PFSK-1 (cell line): ENCODE data around the gene FAM149A.

Experiments used
- FOXP2 ChIP-seq: optimal IDR thresholded peaks from 2 replicates; pipeline ENCODE3; 2011; ENCODE audit warnings: borderline replicate concordance, control low read depth, inconsistent platforms; ENCODE audit not compliant: insufficient read depth; ENCODE audit errors: extremely low read length, extremely low read depth
- POLR2AphosphoS5 ChIP-seq: IDR thresholded peaks from 2 replicates; pipeline ENCODE4 v1.6.1; 2012; ENCODE audit warnings: low read depth, mild to moderate bottlenecking, control low read depth, low read length, moderate library complexity
- SIN3A ChIP-seq: IDR thresholded peaks from 2 replicates; pipeline ENCODE4 v1.6.1; 2012; ENCODE audit warnings: mild to moderate bottlenecking, low read length, moderate library complexity, borderline replicate concordance; ENCODE audit not compliant: insufficient read depth
- TAF1 ChIP-seq: IDR thresholded peaks from 2 replicates; pipeline ENCODE4 v1.6.1; 2012; ENCODE audit warnings: low read length, control low read depth, borderline replicate concordance; ENCODE audit not compliant: insufficient read depth
- TF ChIP-seq, protein P1 (sequence below), 2 experiments: IDR thresholded peaks; 2 replicates each; pipeline versions ENCODE4 v1.6.1 to v1.8.0; 2011 to 2012; ENCODE audit warnings: low read depth in 2 of 2, low read length in 2 of 2, control low read depth in 1 of 2, inconsistent platforms in 1 of 2, mild to moderate bottlenecking in 1 of 2, moderate library complexity in 1 of 2; ENCODE audit not compliant: insufficient read depth in 1 of 2

DNA sequence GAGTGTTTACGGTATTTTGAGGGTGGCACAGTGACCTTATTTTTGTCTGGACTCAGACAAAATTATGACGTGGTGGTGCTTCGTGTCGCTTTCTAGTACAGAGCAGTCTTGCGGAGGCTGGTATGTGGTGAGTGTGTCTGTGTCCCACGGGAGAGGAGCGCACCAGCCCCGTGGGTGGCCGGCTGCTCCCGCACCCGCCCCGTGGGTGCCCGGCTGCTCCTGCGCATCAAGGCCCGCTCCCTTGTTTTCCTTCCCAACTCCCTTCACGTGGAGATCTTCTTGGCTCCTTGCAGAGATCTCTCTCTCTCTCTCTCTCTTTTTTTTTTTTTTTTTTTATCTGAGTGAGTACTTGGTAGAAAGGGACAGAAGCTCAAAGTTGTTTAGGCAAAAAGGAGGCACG, 12.2 kb upstream of the FAM149A start:
- TF ChIP-seq TAF1, result no peak
- no peak for TF ChIP-seq POLR2AphosphoS5
- no peak for TF ChIP-seq FOXP2
- TF ChIP-seq, protein P1, sequence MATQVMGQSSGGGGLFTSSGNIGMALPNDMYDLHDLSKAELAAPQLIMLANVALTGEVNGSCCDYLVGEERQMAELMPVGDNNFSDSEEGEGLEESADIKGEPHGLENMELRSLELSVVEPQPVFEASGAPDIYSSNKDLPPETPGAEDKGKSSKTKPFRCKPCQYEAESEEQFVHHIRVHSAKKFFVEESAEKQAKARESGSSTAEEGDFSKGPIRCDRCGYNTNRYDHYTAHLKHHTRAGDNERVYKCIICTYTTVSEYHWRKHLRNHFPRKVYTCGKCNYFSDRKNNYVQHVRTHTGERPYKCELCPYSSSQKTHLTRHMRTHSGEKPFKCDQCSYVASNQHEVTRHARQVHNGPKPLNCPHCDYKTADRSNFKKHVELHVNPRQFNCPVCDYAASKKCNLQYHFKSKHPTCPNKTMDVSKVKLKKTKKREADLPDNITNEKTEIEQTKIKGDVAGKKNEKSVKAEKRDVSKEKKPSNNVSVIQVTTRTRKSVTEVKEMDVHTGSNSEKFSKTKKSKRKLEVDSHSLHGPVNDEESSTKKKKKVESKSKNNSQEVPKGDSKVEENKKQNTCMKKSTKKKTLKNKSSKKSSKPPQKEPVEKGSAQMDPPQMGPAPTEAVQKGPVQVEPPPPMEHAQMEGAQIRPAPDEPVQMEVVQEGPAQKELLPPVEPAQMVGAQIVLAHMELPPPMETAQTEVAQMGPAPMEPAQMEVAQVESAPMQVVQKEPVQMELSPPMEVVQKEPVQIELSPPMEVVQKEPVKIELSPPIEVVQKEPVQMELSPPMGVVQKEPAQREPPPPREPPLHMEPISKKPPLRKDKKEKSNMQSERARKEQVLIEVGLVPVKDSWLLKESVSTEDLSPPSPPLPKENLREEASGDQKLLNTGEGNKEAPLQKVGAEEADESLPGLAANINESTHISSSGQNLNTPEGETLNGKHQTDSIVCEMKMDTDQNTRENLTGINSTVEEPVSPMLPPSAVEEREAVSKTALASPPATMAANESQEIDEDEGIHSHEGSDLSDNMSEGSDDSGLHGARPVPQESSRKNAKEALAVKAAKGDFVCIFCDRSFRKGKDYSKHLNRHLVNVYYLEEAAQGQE (IDR thresholded peaks at IDR 0.05; ENCODE audit: insufficient read depth in 1 of 2, low read depth in 2 of 2, low read length in 2 of 2), result no peak
- TF ChIP-seq SIN3A, result no peak
